ENCODE measurements around the gene RNF130.
"Not testable (repeated sequence)": the region's sequence is repeated elsewhere in the genome, so short reads cannot be mapped to it uniquely, and the experiment has no call there.

The RNF130 gene

DNA sequence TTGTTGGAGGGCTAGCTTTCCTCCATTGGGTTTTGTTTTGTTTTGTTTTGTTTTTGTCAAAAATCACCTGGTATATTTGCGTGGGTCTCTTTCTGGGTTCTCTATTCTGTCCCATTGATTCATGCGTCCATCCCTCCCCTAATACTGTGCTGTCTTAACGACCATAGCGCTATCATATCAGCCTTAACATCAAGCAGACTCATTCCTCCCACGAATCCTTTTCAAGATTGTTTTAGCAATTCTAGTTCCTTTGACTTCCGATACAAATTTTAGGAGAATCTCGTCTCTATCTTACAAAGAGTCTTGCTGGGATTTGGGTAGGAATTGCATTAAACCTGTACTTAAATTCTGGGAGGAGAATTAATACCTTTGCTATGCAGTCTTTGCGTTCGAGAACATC, 31.1 kb upstream of the RNF130 start:
- no peak for DNase-seq

DNA sequence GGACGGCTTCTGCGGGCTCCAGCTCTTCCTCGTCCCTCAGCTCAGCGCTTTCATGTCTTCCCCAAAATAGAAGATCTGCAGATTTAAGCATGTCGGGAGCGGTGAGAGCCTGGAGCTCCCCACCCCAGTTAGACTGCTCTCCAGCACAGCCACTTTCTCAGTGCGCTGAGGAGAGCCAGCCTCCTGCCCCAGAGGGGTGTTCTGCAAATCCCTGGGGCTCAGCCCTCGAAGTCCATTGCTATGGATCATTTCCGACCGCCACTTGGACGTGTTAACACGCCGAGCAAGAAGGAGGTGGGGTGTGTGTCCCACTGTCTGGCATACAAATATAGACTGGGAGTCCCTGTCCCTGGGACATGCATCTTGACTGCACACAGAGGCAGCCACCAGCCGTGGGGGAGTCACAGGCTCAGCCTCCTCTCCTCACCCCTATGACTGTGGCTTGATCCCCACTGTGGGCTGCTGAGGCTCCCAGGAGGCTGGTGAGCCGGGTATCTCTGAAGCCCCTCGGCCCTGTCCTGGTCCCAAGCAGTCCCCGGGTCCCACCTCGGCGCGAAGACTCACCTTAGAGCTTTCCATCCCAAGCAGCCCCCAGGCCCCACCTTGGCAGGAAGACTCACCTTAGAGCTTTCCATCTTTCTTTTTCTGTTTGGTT, 30.0 kb upstream of the RNF130 start:
- no peak for DNase-seq

DNA sequence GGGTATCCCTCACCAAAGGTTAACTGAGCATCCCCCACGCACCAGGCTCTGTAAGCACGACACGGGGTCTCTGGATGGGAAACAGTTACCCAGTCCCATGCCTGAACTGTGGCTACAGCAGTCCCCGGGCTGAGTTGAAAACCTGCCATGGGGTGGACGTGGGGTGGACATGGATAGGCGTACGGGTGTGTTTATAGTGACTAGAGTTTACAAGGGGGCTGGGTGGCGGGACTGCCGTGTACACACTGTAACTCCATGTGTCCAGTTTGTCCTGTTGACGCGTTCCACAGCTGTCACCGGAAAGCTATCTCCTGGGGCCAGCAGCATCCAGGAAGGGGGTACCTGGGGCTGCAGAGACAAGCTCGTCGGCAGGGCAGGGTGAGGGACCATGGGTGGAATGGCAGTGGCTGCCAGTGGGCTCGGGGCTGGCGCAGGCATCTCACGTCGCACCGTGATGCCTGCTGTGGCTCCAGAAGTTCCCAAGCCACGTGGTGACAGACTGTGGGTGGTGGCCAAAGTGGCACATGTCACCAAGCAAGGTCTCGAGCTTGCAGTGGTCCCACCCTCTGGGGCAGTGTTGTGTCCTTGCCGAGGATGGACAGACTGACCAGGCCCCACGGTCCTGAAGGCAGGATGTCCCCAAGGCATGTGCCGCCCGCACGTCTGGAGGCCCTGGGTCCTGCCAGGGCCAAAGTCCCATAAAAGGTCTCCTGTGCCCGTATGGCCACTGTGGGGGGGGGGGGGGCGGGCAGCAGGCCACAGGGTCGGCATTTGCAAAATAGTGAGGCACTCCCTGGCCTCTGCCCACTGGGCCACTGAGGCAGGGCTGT, 29.3 kb upstream of the RNF130 start:
- DNase-seq = no peak

DNA sequence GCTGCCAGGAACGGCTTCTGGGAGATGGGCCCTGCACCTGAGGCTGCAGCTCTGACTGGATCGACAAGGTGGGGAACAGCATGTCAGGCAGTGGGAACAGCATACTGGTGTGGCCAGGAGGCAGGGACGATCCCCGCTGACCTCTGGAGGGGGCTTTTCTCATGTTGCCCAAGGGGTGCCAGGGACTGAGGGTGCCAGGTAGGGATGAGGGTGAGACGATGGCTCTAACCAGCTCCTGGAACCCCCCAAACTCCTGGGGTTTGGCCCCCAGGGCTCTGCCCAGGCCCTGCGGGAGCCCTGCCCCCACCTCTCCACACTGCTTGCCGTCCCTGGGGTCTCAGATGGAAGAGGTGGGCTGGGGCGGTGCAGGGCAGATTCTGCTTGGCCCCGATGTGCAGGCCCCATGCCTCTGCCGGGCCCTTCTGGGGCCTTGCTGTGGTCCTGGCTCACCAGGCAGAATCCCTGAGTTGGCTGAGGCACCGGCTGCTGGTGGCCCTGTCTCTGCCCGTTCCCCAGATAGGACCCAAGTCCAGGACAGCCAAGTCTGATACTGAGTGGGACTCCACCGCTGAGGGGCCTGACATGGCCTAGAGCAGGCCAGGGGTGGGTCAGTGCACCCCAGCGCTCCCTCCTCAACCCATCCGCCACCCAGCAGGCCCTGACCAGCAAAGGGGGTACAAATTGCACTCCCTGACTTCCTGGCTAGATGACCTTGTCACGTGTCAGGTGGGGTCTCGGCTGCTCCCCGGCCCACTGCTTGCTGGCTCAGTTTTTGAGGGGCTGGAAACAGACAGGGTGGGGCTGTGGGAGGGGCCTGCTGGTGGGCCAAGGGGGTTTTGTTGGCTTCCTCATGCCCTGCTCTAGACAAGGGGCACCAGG, 28.4 kb upstream of the RNF130 start:
- DNase-seq = no peak

DNA sequence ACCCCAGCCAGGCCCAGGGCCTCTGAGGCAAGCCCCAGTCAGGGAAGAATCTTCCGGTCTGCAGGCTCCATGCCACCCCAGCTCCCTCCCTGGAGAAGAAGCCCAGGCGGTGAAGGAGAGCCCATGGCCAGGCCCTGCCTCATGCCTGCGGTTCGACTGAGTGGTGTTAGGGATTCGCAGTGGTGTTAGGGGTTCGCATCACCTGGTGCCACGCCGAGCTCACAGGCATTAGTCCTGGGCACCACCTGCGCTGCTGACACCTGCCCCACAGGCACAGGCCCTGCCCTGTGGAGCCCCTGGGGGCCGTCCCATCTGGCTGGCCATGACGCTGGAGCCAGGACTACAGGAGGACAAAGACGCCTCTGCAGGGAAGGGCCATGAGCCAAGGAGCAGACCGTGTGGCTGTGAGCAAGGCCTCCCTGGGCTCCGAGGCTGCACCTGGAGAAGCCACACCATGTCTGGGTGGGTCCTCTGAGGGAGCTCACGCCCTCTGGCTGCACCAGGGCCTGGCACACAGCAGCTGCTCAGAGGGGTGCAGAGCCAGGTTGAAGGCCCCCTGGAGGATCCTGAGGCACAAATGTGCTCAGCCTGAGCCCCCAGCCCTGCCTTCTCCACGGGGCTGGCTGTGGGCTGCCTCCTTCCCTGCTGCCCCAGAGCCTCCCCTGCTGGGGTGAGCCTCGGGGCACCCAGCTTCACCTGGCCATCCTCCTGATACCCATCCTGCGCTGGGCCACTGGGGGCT, 27.6 kb upstream of the RNF130 start:
- no peak for DNase-seq

DNA sequence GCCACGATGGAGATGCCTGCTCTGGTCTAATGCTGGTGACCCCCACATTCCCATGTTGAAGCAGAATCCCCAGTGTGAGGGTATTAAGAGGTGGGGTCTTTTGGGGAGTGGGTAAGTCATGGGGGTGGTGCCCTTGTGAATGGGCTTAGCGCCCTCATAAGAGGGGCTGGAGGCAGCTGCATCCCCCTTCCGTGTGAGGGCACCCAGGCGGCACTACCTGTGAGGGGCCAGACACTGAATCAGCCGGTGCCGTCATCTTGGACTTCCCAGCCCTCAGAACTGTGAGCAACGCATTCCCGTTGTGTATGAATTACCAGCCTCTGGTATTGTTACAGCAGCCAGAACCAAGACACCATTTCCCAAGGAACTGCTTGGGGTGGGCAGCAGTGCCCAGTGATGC, 27.0 kb upstream of the RNF130 start:
- no peak for DNase-seq

DNA sequence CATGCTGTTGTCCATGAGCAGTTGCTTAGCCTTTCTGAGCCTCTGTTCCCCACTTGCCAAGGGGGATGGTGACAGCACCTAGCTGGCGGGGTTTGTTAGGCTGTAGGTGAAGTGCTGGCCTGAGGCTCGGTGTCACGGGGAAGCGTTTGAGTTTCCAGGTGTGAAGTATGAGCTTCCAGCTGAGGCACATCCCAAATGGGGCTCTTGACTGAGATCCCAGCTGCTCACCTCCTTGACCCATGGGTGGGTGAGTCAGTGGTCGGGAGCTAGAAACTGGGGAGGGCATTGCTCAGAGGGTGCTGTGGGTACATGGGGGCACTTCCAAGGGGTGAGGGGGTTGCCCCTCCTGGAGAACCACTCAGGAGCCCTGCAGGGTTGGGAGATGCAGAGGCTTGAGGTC, 26.4 kb upstream of the RNF130 start:
- no peak for DNase-seq

DNA sequence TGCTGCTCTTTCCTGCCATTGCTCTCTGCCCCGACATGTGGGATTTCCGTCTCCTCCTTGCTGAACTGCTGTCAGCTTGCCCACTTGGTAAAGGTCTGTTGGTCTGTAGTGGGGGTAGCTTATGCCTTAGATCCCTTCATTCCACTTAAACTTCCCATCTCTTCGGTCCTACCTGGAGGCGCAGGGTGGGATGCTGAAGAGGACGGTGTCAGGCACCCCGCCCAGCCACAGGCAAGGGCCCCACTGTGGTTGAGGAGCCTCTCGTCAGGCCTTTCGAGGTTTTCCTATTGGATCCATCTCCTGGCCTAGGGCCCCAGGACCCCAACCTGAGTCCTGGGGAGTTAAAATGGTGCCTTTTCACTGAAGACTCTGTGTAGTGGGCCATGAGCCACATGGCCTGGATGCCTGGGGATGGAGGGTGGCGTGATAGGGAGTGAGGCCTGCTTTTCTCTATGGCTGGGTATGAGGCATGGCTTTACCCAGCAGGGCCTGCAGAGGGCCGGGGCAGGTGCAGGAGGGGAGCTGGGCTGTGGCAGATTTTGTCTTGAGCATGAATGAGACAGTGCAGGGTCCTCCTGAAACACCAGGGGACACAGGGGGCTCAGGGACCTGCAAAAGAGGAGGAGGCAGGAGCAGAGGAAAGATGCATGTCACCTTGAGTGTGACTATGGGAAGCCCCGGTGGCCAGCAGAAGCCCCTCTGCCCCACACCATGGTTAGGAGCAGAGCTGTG, 25.8 kb upstream of the RNF130 start:
- DNase-seq = no peak

DNA sequence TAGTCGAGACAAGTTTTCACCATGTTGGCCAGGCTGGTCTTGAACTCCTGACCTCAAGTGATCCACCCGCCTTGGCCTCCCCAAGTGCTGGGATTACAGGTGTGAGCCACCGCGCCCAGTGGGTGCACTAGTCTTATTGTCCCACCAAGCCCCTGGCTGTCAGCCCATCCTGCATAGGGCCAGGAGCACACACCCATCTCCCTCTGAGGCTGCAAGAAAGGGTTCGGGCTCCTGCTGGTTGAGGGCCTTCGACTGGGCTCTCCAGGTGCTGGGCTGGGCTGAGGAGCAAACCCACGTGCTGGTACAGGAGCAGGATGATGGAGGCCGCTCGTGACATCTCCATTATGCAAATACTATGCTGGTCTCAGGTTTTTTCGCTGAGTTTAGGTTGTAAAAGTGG, 25.1 kb upstream of the RNF130 start:
- DNase-seq = no peak

DNA sequence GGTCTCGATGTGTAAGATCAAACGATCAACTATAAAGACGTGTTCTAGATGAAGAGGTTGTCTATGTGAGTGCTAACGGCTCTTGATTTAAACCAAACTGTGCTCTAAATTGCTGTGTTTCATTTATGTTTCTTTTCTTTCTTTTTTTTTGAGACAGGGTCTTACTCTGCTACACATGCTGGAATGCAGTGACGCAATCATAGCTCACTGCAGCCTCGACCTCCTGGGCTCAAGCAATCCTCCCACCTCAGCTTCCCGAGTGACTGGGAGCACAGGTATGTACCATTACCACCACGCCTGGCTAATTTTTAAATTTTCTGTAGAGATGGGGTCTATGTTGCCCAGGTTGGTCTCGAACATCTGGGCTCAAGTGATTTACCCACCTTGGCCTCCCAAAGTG, 24.0 kb upstream of the RNF130 start:
- no peak for DNase-seq

DNA sequence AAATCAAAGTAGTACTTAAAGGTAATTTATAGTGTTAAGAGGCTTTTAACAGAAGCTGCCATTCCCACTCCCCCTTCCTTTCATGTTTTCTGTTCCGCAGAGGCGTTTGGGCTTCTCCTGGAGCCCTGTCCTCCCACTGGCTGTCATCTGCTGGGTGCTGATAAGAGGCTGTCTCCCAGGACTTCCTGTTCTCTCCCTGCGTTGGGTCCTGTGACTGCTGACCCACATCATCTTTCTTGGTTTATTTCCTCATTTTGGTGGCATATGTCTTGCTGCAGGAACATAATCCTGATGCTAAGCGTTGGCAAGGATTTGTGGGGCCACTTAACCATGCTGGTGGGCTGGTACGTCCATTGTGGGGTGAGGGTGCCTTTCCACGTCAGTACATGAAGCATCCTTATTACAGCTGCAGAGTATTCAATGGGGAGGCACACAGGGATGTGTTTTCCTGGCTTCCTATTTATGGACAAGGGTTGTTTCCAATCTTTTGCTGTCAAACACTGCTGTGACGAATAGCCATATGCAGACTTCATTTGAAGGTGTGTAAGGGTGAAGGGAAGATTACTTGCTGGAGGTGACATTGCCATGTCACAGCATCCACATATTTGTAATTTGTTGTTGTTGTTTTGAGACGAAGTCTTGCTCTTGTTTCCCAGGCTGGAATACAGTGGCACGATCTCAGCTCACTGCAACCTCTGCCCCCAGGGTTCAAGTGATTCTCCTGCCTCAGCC, 22.3 kb upstream of the RNF130 start:
- no peak for DNase-seq

DNA sequence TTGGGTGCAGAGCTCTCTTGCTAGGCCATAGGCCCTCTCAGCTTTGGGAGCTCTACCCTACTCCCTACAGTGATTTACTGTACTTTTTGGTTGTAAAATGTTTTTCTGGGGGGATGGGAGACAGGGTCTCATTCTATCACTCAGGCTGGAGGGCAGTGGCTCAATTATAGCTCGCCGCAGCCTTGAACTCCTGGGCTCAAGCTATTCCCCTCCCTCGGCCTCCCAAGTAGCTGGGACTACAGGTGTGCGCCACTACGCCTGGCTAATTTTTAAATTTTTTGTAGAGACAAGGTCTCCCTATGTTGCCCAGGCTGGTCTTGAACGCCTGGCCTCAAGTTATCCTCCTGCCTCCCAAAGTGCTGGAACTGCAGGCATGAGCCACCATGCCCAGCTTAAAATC, 21.7 kb upstream of the RNF130 start:
- no peak for DNase-seq

DNA sequence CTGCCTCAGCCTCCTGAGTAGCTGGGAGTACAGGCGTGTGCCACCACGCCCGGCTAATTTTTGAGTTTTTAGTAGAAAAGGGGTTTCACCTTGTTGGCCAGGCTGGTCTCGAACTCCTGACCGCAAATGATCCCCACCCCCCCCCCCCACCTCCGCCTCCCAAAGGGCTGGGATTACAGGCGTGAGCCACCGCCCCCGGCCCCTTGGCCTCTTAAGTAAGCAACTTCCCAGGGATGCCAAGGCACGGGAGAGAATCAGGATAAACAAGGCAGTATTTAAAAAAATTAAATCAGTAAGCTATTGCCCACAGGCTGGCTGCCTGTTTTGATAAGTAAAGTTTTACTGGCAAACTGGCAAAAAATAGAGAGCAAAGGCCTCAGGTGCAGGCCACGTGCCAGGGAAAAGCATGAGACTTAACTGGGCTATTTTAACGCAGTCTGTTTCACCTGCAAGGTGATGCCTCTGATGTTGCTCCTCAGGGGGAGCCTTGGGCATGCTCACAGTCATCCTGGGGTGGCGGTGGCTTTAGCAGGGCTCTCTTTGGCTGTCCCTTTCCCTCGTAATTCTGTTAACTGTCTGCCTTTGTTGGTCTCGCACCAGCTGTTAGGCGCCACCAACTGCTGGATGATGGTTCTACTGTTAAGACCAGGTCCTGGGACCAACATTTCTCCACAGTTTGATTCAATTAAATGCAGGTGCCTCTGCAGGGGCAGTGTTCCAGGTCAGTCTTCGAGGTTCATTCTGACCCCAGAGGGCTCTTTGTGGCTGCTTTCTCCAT, 19.4 kb upstream of the RNF130 start:
- DNase-seq = no peak

DNA sequence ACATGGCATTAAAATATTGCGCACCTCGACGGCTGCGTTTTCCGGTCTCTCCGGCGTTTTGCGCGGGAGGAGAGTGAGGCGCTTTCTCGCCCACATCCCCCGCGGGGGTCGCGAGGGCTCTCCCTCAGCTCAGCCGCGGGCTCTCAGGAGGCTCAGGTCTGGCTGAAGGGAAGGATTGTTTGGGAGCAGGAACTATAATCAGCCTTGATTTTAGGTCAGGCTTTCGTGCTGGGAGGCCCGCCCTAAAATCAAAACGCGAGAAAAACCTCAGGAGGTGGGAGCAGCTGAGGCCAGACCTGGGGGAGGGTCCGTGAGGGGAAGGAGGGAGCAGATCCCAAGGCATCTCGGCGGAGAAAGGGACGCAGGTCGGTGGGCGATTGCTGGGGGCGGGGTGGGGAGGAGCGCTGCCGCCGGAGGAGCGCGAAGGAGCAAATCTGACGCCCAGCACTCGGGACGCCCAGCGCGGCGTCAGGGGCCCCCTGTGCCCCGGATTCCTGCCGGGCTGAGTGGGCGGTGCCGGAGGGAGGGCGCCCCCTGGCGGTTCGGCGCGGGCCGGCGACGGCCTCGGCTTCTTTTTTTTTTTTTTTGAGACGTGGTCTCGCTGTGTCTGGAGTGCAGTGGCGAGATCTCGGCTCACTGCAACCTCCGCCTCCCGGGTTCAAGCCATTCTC, 18.7 kb upstream of the RNF130 start:
- DNase-seq = peak; percentile 57 to 77 (median 70)

DNA sequence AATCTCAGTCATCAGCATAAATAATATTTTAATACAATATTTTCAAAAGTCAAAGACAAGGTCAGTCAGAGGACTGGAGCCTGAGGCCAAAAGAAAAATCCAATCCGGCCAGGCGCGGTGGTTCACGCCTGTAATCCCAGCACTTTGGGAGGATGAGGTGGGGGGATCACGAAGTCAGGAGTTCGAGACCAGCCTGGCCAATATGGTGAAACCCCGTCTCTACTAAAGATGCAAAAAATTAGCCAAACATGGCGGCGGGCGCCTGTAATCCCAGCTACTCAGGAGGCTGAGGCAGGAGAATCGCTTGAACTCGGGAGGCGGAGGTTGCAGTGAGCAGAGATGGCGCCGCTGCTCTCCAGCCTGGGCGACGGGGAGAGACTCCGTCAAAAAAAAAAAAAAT, 18.1 kb upstream of the RNF130 start:
- DNase-seq = not testable (repeated sequence)

DNA sequence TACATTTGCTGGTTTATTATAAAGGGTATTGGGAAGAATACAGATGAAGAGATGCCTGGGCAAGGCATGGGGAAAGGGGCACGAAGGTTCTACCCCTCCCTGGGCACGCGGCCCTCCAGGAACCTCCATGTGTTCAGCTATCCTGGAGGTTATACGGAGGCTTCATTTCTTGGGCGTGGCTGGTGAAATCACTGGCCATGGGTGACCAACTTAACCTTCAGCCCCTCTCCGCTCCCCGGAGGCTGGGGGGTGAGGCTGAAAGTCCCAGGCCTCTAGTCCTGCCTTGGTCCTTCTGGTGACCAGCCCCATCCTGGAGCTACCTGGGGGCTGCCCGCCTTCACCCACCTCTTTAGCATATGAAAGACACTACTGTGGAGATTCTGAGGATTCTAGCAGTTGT, 17.0 kb upstream of the RNF130 start:
- DNase-seq = no peak

DNA sequence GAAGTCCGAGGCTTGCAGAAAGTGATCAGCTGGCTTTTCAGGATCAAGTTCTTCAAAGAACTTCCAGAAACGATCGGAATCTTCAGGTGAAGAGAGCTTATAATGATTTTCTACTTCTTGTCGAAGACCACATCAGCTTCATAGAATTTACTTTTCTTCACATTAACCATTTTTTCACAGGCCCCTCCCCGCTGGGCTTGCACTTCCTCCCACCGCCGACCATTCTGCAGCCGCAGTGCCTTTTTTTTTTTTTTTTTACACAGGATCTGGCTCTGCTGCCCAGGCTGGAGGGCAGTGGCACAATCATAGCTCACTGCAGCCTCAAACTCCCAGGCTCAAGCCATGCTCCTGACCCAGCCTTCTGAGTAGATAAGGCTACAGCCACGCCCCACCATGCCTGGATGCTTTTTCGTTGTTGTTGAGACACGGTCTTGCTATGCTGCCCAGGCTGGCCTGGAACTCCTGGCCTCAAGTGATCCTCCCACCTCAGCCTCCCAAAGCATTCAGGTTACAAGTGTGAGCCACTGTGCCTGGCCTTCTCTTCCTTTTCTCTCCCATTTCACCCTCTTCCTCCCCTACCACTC, 15.3 kb upstream of the RNF130 start:
- DNase-seq = no peak

DNA sequence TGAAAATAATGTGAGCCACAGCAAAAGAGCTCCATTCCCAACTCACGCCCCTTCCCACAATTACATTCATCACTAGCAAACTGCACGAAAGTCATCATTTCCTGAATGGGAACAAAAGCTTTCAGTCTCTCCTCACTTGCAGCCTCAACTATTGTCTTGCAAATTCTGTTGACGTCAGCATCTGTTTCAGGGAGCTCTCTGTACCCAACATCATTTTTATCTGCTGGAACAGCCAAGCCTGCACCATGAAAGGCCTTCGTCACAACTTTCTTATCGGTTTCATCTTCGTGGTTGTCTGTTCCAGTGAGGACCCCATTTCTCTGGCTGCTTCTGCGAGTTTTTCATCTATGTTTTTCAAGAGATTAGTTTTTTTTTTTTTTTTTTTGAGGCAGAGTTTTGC, 14.3 kb upstream of the RNF130 start:
- peak in 1 of 5 donors; percentile 15 for DNase-seq

Data from T-helper 1 cell (primary cell).